ENCODE measurements around the gene FARS2.

- no peak for TF ChIP-seq CTCF (conservative IDR thresholded peaks at IDR 0.05 in 1 of 2, IDR thresholded peaks at IDR 0.05 in 1 of 2; ENCODE audit: low read depth in 1 of 2, low read length in 2 of 2)
- no peak for TF ChIP-seq EZH2 (IDR thresholded peaks at IDR 0.05; ENCODE audit: low read length, missing control alignments)
Measured at GRCh38 chr6:5287966-5288297, 26.6 kb downstream of the FARS2 start.

Data from fibroblast of lung (primary cell).